ENCODE results near the gene SIRT5.

SIRT5 gene

DNA sequence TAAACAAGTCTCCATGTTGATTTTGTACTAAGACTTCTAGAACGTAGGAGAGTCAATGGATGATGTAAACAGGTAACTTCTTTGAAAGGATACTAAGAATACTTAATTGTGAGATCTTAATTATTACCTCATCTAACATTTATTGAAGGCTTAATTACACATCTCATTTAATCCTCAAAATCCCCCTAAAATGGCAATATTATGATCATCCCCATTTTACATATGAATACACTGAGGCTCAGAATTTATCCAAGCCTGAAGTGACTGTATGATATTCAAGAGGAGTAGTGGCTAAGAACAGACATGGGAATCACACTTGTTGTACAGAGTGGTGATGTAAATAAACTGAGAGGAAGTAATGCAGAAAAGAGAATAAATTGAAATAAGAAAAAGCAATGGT is 63.6 kb downstream of the SIRT5 start:
- no peak overlapping the region for H3K4ac ChIP-seq (ENCODE audit: low read depth in 1 of 2, low read length in 2 of 2)
- H3K4me3 ChIP-seq (ENCODE audit: insufficient read depth in 1 of 2, low read depth in 1 of 2, low read length in 2 of 2): no peak overlapping the region
- no peaks in the 10 kb centered on the region for H3K4me1 ChIP-seq (ENCODE audit: control insufficient read depth, insufficient read depth, low read depth, low read length)
- no peak overlapping the region for H4K91ac ChIP-seq (ENCODE audit: low read length)
- peaks cover 5 to 92% of the 10 kb centered on the region in 2 experiments for H3K36me3 ChIP-seq (ENCODE audit: control insufficient read depth in 1 of 2, insufficient read depth in 2 of 2, low read depth in 1 of 2, low read length in 2 of 2)
- H3K23ac ChIP-seq (ENCODE audit: low read length in 2 of 2): no peak overlapping the region
- H3K79me1 ChIP-seq (replicated peaks; ENCODE audit: low read length, poor library complexity, severe bottlenecking): peaks cover 6% of the 10 kb centered on the region
- H3K27ac ChIP-seq (ENCODE audit: low read length, poor library complexity, severe bottlenecking): no peak overlapping the region
- no peak for DNase-seq
- H4K8ac ChIP-seq (ENCODE audit: low read length): no peak overlapping the region
- no peak overlapping the region for H2AK5ac ChIP-seq (ENCODE audit: low read length, severe bottlenecking)
- no peak overlapping the region for H3K14ac ChIP-seq (ENCODE audit: low read length in 2 of 2)
- no CpG with 5 or more reads among the region's 1 CpG for whole genome bisulfite sequencing
- no peak overlapping the region for H3K9ac ChIP-seq (ENCODE audit: low read length)
- H3K18ac ChIP-seq (ENCODE audit: low read depth in 1 of 2, low read length in 2 of 2): no peak overlapping the region
- H2AFZ ChIP-seq (ENCODE audit: low read depth, low read length): no peak overlapping the region
- no peak overlapping the region for H2BK15ac ChIP-seq (ENCODE audit: low read depth, poor library complexity, severe bottlenecking)
- no peaks in the 10 kb centered on the region for H3K9me3 ChIP-seq (ENCODE audit: control insufficient read depth, low read length)
- no peak overlapping the region for H2BK12ac ChIP-seq (ENCODE audit: low read length in 2 of 2)
- no peak overlapping the region for H2BK5ac ChIP-seq (ENCODE audit: low read depth, low read length, poor library complexity, severe bottlenecking)
- no peaks in the 10 kb centered on the region for H3K27me3 ChIP-seq (ENCODE audit: control insufficient read depth in 1 of 2, insufficient read depth in 1 of 2, low read length in 2 of 2)
- no peak overlapping the region for H3K4me2 ChIP-seq (ENCODE audit: low read length, poor library complexity, severe bottlenecking)
- no peak overlapping the region for H2BK120ac ChIP-seq (ENCODE audit: low read depth, low read length)

DNA sequence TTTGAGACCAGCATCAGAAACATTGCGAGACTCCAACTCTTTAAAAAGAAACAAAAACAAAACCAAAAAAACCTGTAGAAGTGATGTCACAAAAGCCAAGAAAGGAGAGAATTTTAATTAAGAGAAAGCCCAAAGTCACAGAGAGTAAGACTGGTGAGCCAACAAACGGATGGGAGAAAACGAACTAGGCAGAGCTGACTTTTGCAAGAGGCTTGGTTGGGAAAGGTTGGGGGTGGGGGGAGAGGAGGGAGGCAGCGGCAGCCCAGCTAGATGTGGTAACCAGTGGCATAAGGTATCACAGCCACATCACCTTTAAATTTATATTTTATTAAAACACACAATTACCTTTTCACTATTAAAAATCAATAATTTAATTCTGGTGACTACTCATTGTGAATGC is 64.2 kb downstream of the SIRT5 start:
- Histone ChIP-seq H3K4me3 (ENCODE audit: insufficient read depth in 1 of 2, low read depth in 1 of 2, low read length in 2 of 2) (no peak overlapping the region), H2BK120ac (ENCODE audit: low read depth, low read length) (no peak overlapping the region), H3K27ac (ENCODE audit: low read length, poor library complexity, severe bottlenecking) (no peak overlapping the region), H3K79me1 (replicated peaks; ENCODE audit: low read length, poor library complexity, severe bottlenecking) (peaks cover 8% of the 10 kb centered on the region), H2BK15ac (ENCODE audit: low read depth, poor library complexity, severe bottlenecking) (no peak overlapping the region), H3K27me3 (ENCODE audit: control insufficient read depth in 1 of 2, insufficient read depth in 1 of 2, low read length in 2 of 2) (no peaks in the 10 kb centered on the region), H4K8ac (ENCODE audit: low read length) (no peak overlapping the region), H3K4me1 (ENCODE audit: control insufficient read depth, insufficient read depth, low read depth, low read length) (no peaks in the 10 kb centered on the region), H2AK5ac (ENCODE audit: low read length, severe bottlenecking) (no peak overlapping the region), H3K4me2 (ENCODE audit: low read length, poor library complexity, severe bottlenecking) (no peak overlapping the region), H3K18ac (ENCODE audit: low read depth in 1 of 2, low read length in 2 of 2) (no peak overlapping the region), H3K36me3 (ENCODE audit: control insufficient read depth in 1 of 2, insufficient read depth in 2 of 2, low read depth in 1 of 2, low read length in 2 of 2) (peaks cover 5 to 94% of the 10 kb centered on the region in 2 experiments), H3K4ac (ENCODE audit: low read depth in 1 of 2, low read length in 2 of 2) (no peak overlapping the region), H4K91ac (ENCODE audit: low read length) (no peak overlapping the region), H2BK12ac (ENCODE audit: low read length in 2 of 2) (no peak overlapping the region), H3K9ac (ENCODE audit: low read length) (no peak overlapping the region), H3K9me3 (ENCODE audit: control insufficient read depth, low read length) (no peaks in the 10 kb centered on the region), H3K23ac (ENCODE audit: low read length in 2 of 2) (no peak overlapping the region), H3K14ac (ENCODE audit: low read length in 2 of 2) (no peak overlapping the region), H2AFZ (ENCODE audit: low read depth, low read length) (no peak overlapping the region), H2BK5ac (ENCODE audit: low read depth, low read length, poor library complexity, severe bottlenecking) (no peak overlapping the region)
- no peak for DNase-seq
- WGBS: 90% methylated on average over 2 of the region's 4 CpGs

GRCh38 chr6:13641315-13641714 is 66.9 kb downstream of the SIRT5 start:
- Histone ChIP-seq H2BK5ac (ENCODE audit: low read depth, low read length, poor library complexity, severe bottlenecking) (no peak overlapping the region), H4K91ac (ENCODE audit: low read length) (no peak overlapping the region), H3K9me3 (ENCODE audit: control insufficient read depth, low read length) (no peaks in the 10 kb centered on the region), H4K8ac (ENCODE audit: low read length) (no peak overlapping the region), H3K36me3 (ENCODE audit: control insufficient read depth in 1 of 2, insufficient read depth in 2 of 2, low read depth in 1 of 2, low read length in 2 of 2) (peaks cover 5 to 92% of the 10 kb centered on the region in 2 experiments), H3K4me3 (ENCODE audit: insufficient read depth in 1 of 2, low read depth in 1 of 2, low read length in 2 of 2) (no peak overlapping the region), H3K27me3 (ENCODE audit: control insufficient read depth in 1 of 2, insufficient read depth in 1 of 2, low read length in 2 of 2) (no peaks in the 10 kb centered on the region), H2BK12ac (ENCODE audit: low read length in 2 of 2) (no peak overlapping the region), H3K14ac (ENCODE audit: low read length in 2 of 2) (no peak overlapping the region), H3K9ac (ENCODE audit: low read length) (peak overlapping the region; percentile 23), H2BK15ac (ENCODE audit: low read depth, poor library complexity, severe bottlenecking) (no peak overlapping the region), H3K18ac (ENCODE audit: low read depth in 1 of 2, low read length in 2 of 2) (no peak overlapping the region), H3K4ac (ENCODE audit: low read depth in 1 of 2, low read length in 2 of 2) (no peak overlapping the region), H3K4me1 (ENCODE audit: control insufficient read depth, insufficient read depth, low read depth, low read length) (no peaks in the 10 kb centered on the region), H3K23ac (ENCODE audit: low read length in 2 of 2) (no peak overlapping the region), H3K27ac (ENCODE audit: low read length, poor library complexity, severe bottlenecking) (no peak overlapping the region), H3K79me1 (replicated peaks; ENCODE audit: low read length, poor library complexity, severe bottlenecking) (peaks cover 10% of the 10 kb centered on the region), H2AFZ (ENCODE audit: low read depth, low read length) (no peak overlapping the region), H2AK5ac (ENCODE audit: low read length, severe bottlenecking) (no peak overlapping the region), H2BK120ac (ENCODE audit: low read depth, low read length) (no peak overlapping the region), H3K4me2 (ENCODE audit: low read length, poor library complexity, severe bottlenecking) (no peak overlapping the region)
- 100% methylated on average over 1 of the region's 5 CpGs for WGBS
- DNase-seq: no peak

DNA sequence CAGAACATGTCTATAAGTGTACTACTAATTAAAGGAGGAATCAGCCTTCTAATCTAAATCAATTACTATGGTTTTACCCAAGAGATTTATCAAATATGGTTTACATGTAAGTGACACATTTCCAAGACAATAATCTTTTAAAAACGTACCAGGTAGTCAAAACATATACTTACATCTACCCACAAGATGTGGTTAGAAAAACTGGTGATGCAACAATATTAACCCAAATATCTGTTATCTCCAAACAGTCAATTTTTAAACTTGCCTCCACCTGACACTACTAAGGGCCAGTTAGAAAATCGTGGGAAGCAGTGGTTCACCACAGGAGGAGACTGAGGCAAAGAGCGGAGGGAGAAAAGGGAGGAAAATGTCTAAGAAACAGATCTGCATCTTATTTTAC is 68.7 kb downstream of the SIRT5 start:
- no peaks in the 10 kb centered on the region for H3K9me3 ChIP-seq (ENCODE audit: control insufficient read depth, low read length)

More for the DNA sequence above, 68.7 kb downstream of the SIRT5 start:
- Histone ChIP-seq H4K91ac (ENCODE audit: low read length) (no peak overlapping the region), H3K27me3 (ENCODE audit: control insufficient read depth in 1 of 2, insufficient read depth in 1 of 2, low read length in 2 of 2) (no peaks in the 10 kb centered on the region), H3K4me3 (ENCODE audit: insufficient read depth in 1 of 2, low read depth in 1 of 2, low read length in 2 of 2) (no peak overlapping the region), H3K79me1 (replicated peaks; ENCODE audit: low read length, poor library complexity, severe bottlenecking) (peaks cover 10% of the 10 kb centered on the region), H2BK120ac (ENCODE audit: low read depth, low read length) (no peak overlapping the region), H4K8ac (ENCODE audit: low read length) (no peak overlapping the region), H3K36me3 (ENCODE audit: control insufficient read depth in 1 of 2, insufficient read depth in 2 of 2, low read depth in 1 of 2, low read length in 2 of 2) (peaks cover 5 to 86% of the 10 kb centered on the region in 2 experiments), H3K23ac (ENCODE audit: low read length in 2 of 2) (no peak overlapping the region), H3K4me1 (ENCODE audit: control insufficient read depth, insufficient read depth, low read depth, low read length) (no peaks in the 10 kb centered on the region), H3K14ac (ENCODE audit: low read length in 2 of 2) (no peak overlapping the region), H2AFZ (ENCODE audit: low read depth, low read length) (no peak overlapping the region), H3K4ac (ENCODE audit: low read depth in 1 of 2, low read length in 2 of 2) (no peak overlapping the region), H2AK5ac (ENCODE audit: low read length, severe bottlenecking) (no peak overlapping the region), H2BK5ac (ENCODE audit: low read depth, low read length, poor library complexity, severe bottlenecking) (no peak overlapping the region), H3K18ac (ENCODE audit: low read depth in 1 of 2, low read length in 2 of 2) (no peak overlapping the region), H3K4me2 (ENCODE audit: low read length, poor library complexity, severe bottlenecking) (no peak overlapping the region), H3K9ac (ENCODE audit: low read length) (no peak overlapping the region), H3K27ac (ENCODE audit: low read length, poor library complexity, severe bottlenecking) (no peak overlapping the region), H2BK15ac (ENCODE audit: low read depth, poor library complexity, severe bottlenecking) (no peak overlapping the region), H2BK12ac (ENCODE audit: low read length in 2 of 2) (no peak overlapping the region)
- DNase-seq: no peak
- 75% methylated on average over 1 of the region's 3 CpGs for WGBS
